Ectodermal cell (in vitro differentiated cells): ENCODE measurements around the gene MCRS1.
"Not testable (repeated sequence)": the region's sequence is repeated elsewhere in the genome, so short reads cannot be mapped to it uniquely, and the experiment has no call there.

ENCODE experiments used
- H3K27ac ChIP-seq: 2 replicates; pipeline ENCODE4 v1.7.0; 2013; ENCODE audit warnings: mild to moderate bottlenecking, low read depth, low read length; ENCODE audit not compliant: insufficient read depth, poor library complexity, severe bottlenecking
- H3K27me3 ChIP-seq: 2 replicates; pipeline ENCODE4 v1.7.0; 2013; ENCODE audit warnings: mild to moderate bottlenecking, low read length; ENCODE audit not compliant: insufficient read depth, control insufficient read depth, poor library complexity, severe bottlenecking
- H3K36me3 ChIP-seq: one replicate; pipeline ENCODE4 v1.7.0; 2013; ENCODE audit warnings: low read length; ENCODE audit not compliant: control insufficient read depth, insufficient read depth
- H3K4me1 ChIP-seq: one replicate; pipeline ENCODE4 v1.7.0; 2013; ENCODE audit warnings: low read length; ENCODE audit not compliant: control insufficient read depth, insufficient read depth
- H3K4me3 ChIP-seq: 2 replicates; pipeline ENCODE4 v1.7.0; 2013; ENCODE audit warnings: low read depth, low read length, control low read depth; ENCODE audit not compliant: insufficient read depth
- H3K9me3 ChIP-seq: 2 replicates; pipeline ENCODE4 v1.7.0; 2013; ENCODE audit warnings: mild to moderate bottlenecking, low read length, moderate library complexity; ENCODE audit not compliant: control insufficient read depth
- WGBS, 2 experiments: methylation state at CpG; one replicate each; pipeline ENCODE4 v1.1.7; 2013; ENCODE audit warnings: missing lambda C conversion rate in 2 of 2; 5-methylcytosine and 5-hydroxymethylcytosine counted together

Gene MCRS1

GRCh38 chr12:49534122-49534521 lies 33.8 kb downstream of the MCRS1 start:
- not testable (repeated sequence) for H3K4me3 ChIP-seq, H3K9me3 ChIP-seq, H3K27ac ChIP-seq, H3K36me3 ChIP-seq
- 92 to 95% methylated on average over 5 of the region's 5 CpGs for WGBS, 2 experiments
- Histone ChIP-seq H3K4me1 (peaks cover 12% of the 10 kb centered on the region), H3K27me3 (peaks cover 47% of the 10 kb centered on the region)

DNA sequence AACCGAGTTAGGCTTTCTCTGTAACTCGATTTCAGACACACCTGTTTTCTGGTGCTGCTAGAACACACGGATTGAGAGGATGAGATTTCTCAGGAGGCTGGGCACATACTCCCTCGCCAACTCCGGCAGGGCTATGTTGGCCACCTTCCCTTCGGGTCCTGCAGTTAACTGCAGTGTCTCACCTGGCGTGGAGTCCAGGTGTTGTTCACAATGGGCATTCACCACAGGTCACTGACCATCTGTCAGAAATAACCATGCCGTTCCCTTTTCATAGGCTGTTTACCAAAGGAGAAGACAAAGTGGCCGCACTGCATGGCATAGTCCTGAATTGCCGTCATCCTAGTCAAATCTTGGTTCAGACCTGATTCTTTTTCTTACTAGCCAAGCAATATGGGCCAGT lies 34.6 kb downstream of the MCRS1 start:
- Histone ChIP-seq H3K4me1 (peaks cover 12% of the 10 kb centered on the region), H3K9me3 (no peaks in the 10 kb centered on the region), H3K4me3 (no peak overlapping the region), H3K36me3 (no peaks in the 10 kb centered on the region), H3K27me3 (peaks cover 39% of the 10 kb centered on the region), H3K27ac (no peak overlapping the region)
- 89 to 93% methylated on average over 10 of the region's 10 CpGs for WGBS, 2 experiments

DNA sequence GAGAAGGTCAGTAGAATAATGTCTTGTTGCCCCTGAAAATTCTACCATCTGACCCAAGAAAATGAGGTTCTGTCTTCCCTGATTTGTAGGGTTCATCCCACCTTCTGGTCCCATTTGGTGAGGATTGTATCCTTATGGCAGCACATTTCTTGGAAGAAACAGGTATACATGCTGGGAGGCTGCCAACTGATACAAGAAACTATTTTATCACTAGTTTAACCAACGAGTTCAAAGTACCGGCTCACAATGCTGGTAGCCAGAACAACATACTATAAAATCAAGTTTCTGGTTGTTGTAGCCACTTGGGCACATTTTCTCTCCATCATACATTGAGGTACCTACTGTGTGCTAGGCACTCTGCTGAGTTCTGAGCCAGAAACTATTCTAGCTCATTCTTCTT lies 36.2 kb downstream of the MCRS1 start:
- H3K27ac ChIP-seq = no peak overlapping the region
- no peak overlapping the region for H3K4me3 ChIP-seq
- WGBS, 2 experiments = 90 to 95% methylated on average over 2 of the region's 2 CpGs
- no peaks in the 10 kb centered on the region for H3K4me1 ChIP-seq
- no peaks in the 10 kb centered on the region for H3K9me3 ChIP-seq
- H3K27me3 ChIP-seq = peaks cover 23% of the 10 kb centered on the region
- H3K36me3 ChIP-seq = peaks cover 5% of the 10 kb centered on the region

DNA sequence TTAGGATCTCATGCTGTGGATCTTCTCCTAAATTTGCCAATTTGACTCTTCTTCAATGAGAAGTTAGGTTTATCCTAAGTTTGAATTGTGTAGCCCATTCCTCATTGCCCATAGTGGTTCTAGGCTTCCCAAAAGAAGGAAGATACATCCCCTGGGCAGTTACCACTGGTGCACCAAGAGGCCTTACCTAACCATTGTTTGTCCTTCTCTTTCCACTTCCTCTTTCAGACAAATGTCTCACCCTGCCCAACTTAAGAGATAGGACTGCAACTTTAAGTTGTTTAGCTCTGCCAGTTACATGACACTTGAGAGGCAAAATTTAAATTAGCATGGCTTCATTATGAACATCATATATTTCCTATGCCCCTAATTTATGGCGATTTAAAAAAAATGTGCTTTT lies 38.5 kb downstream of the MCRS1 start:
- no peaks in the 10 kb centered on the region for H3K9me3 ChIP-seq
- 100% methylated on average over 1 of the region's 1 CpG for WGBS, 2 experiments
- H3K27me3 ChIP-seq = no peaks in the 10 kb centered on the region
- H3K36me3 ChIP-seq = peaks cover 18% of the 10 kb centered on the region
- H3K4me1 ChIP-seq = no peaks in the 10 kb centered on the region
- no peak overlapping the region for H3K4me3 ChIP-seq
- no peak overlapping the region for H3K27ac ChIP-seq

GRCh38 chr12:49527361-49528130 lies 40.4 kb downstream of the MCRS1 start:
- H3K4me1 ChIP-seq = no peaks in the 10 kb centered on the region
- no peaks in the 10 kb centered on the region for H3K27me3 ChIP-seq
- no peaks in the 10 kb centered on the region for H3K9me3 ChIP-seq
- H3K27ac ChIP-seq = no peak overlapping the region
- H3K36me3 ChIP-seq = peaks cover 27% of the 10 kb centered on the region
- H3K4me3 ChIP-seq = no peak overlapping the region
- 78 to 84% methylated on average over 7 of the region's 7 CpGs for WGBS, 2 experiments

DNA sequence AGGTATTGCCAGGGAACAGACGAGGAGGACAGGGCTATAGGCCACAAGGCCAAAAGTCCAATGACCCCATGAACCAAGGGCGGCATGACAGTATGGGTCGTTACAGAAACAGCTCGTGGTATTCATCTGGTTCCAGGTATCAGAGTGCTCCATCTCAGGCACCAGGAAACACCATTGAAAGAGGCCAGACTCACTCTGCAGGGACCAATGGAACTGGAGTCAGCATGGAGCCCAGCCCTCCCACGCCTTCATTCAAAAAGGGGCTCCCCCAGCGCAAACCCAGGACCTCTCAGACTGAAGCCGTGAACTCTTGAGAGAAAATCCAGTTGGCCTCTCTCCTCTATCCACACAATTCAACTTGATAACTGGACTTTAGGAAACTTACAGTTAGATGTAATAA lies 42.0 kb downstream of the MCRS1 start:
- Histone ChIP-seq H3K4me3 (no peak overlapping the region), H3K36me3 (peaks cover 29% of the 10 kb centered on the region), H3K27ac (no peak overlapping the region), H3K27me3 (no peaks in the 10 kb centered on the region), H3K9me3 (no peaks in the 10 kb centered on the region), H3K4me1 (no peaks in the 10 kb centered on the region)
- 91 to 96% methylated on average over 7 of the region's 7 CpGs for WGBS, 2 experiments

- no peak overlapping the region for H3K27ac ChIP-seq
- WGBS, 2 experiments = 93 to 94% methylated on average over 6 of the region's 6 CpGs
- no peaks in the 10 kb centered on the region for H3K9me3 ChIP-seq
- H3K36me3 ChIP-seq = peaks cover 29% of the 10 kb centered on the region
- H3K27me3 ChIP-seq = no peaks in the 10 kb centered on the region
- no peak overlapping the region for H3K4me3 ChIP-seq
- no peaks in the 10 kb centered on the region for H3K4me1 ChIP-seq
These were observed 43.1 kb downstream of the MCRS1 start for GRCh38 chr12:49524660-49525324.

- Histone ChIP-seq H3K27ac (no peak overlapping the region), H3K4me1 (no peaks in the 10 kb centered on the region), H3K9me3 (no peaks in the 10 kb centered on the region), H3K36me3 (peaks cover 25% of the 10 kb centered on the region), H3K4me3 (no peak overlapping the region), H3K27me3 (no peaks in the 10 kb centered on the region)
- 90 to 91% methylated on average over 4 of the region's 4 CpGs for WGBS, 2 experiments
These were observed 46.6 kb downstream of the MCRS1 start for GRCh38 chr12:49521389-49521788.

DNA sequence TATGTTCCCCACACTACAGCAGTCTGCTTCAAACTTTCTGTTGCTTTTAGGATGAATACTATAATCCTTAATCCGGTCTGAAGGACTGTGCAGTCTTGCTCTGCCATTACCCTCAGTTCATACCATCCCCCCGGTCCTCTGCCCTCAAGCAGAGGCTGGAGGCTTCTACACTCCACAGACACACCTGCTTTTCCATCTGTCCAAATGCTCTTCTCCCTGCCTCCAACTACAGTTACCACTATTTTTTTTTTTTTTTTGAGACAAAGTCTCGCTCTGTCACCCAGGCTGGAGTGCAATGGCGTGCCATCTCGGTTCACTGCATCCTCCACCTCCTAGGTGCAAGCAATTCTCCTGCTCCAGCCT lies 48.4 kb downstream of the MCRS1 start:
- H3K36me3 ChIP-seq = peaks cover 13% of the 10 kb centered on the region
- H3K4me1 ChIP-seq = no peaks in the 10 kb centered on the region
- 92 to 93% methylated on average over 5 of the region's 5 CpGs for WGBS, 2 experiments
- H3K9me3 ChIP-seq = no peaks in the 10 kb centered on the region
- H3K27me3 ChIP-seq = no peaks in the 10 kb centered on the region
- H3K4me3 ChIP-seq = no peak overlapping the region
- H3K27ac ChIP-seq = no peak overlapping the region

GRCh38 chr12:49518914-49519573 lies 48.9 kb downstream of the MCRS1 start:
- no peaks in the 10 kb centered on the region for H3K27me3 ChIP-seq
- peaks cover 12% of the 10 kb centered on the region for H3K36me3 ChIP-seq
- 86 to 96% methylated on average over 1 to 2 of the region's 2 CpGs for WGBS, 2 experiments
- no peaks in the 10 kb centered on the region for H3K4me1 ChIP-seq
- H3K4me3 ChIP-seq = no peak overlapping the region
- H3K27ac ChIP-seq = no peak overlapping the region
- no peaks in the 10 kb centered on the region for H3K9me3 ChIP-seq
